Hepatocyte (in vitro differentiated cells): ENCODE data around the gene TLN1.

ENCODE experiments used
- EZH2 ChIP-seq: fragments of 200-600 bp; sonication (generic); IDR thresholded peaks from 2 replicates; pipeline ENCODE4 v1.6.1; 2016; ENCODE audit warnings: antibody characterized with exemption, mild to moderate bottlenecking, borderline replicate concordance
- TF ChIP-seq, protein P1 (sequence below): fragments of 200-600 bp; sonication (generic); IDR thresholded peaks from 2 replicates; pipeline ENCODE4 v1.5.1; 2016; ENCODE audit warnings: antibody characterized with exemption, mild to moderate bottlenecking; ENCODE audit not compliant: poor library complexity

DNA sequence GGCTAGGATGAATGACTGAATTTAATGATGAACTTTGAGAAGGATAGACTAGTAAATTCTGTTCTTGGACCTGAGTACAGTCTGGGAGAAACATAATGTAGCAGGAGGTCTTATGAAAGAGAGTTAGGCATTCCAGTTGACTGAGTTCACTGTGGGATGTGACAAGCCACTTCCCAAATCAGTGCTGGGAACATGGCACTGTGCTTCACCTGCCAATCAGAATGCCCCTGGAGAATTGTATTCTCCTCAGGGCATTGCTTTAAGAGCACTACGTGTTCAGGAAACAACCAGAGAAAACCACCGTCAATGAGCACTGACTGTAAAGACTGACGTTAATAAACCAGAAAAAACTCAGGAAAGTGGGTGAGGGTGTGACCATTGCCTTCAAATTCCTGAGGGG lies 72.7 kb downstream of the TLN1 start:
- TF ChIP-seq, protein P1, sequence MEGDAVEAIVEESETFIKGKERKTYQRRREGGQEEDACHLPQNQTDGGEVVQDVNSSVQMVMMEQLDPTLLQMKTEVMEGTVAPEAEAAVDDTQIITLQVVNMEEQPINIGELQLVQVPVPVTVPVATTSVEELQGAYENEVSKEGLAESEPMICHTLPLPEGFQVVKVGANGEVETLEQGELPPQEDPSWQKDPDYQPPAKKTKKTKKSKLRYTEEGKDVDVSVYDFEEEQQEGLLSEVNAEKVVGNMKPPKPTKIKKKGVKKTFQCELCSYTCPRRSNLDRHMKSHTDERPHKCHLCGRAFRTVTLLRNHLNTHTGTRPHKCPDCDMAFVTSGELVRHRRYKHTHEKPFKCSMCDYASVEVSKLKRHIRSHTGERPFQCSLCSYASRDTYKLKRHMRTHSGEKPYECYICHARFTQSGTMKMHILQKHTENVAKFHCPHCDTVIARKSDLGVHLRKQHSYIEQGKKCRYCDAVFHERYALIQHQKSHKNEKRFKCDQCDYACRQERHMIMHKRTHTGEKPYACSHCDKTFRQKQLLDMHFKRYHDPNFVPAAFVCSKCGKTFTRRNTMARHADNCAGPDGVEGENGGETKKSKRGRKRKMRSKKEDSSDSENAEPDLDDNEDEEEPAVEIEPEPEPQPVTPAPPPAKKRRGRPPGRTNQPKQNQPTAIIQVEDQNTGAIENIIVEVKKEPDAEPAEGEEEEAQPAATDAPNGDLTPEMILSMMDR: no peak
- TF ChIP-seq EZH2: no peak
